RWPE1 (cell line): ENCODE results near the gene ZFAND6.

ENCODE experiments used
- CTCF ChIA-PET: fragments of 350-600 bp; sonication (Branson Sonifier 250); formaldehyde crosslinking; extraction: SDS; loops from one replicate; lab custom pipeline; 2021; lab: Yijun Ruan, JAX
- POLR2A ChIA-PET: fragments of 400-600 bp; formaldehyde crosslinking; extraction: SDS; loops from one replicate; lab custom pipeline; 2020; ENCODE audit warnings: antibody characterized with exemption; ENCODE audit not compliant: low non-redundant PET; lab: Yijun Ruan, JAX
- DNase-seq: peaks from one replicate; pipeline ENCODE4 v3.0.0; 2012; ENCODE audit warnings: low spot score
- H3K27ac ChIP-seq: fragments of 450-650 bp; 2 replicates; pipeline ENCODE4 v1.5.1; 2017
- CTCF ChIP-seq: fragments of 450-650 bp; conservative IDR thresholded peaks from 2 replicates; pipeline ENCODE4 v1.5.1; 2017; ENCODE audit warnings: low read depth, mild to moderate bottlenecking

Gene ZFAND6

GRCh38 chr15:80068578-80068977 lies 9.1 kb downstream of the ZFAND6 start:
- H3K27ac ChIP-seq, result no peak overlapping the region
- CTCF ChIA-PET, result interaction anchor here (0.6 kb wide), 2 partner anchors 8 kb away, joined by 3 read pairs; no protein-coding TSS in a partner anchor
- no peak for TF ChIP-seq CTCF
- POLR2A ChIA-PET, result no interaction called here
- no peak for DNase-seq

- no peak for TF ChIP-seq CTCF
- POLR2A ChIA-PET, result interaction anchor here (0.5 kb wide), 1 partner anchor 8 kb away, joined by 4 read pairs; no protein-coding TSS in a partner anchor
- DNase-seq, result no peak
- no peak overlapping the region for H3K27ac ChIP-seq
- CTCF ChIA-PET, result no interaction called here
Measured at GRCh38 chr15:80070840-80071239, 11.4 kb downstream of the ZFAND6 start.

GRCh38 chr15:80071652-80072051 lies 12.2 kb downstream of the ZFAND6 start:
- TF ChIP-seq CTCF, result no peak
- POLR2A ChIA-PET, result no interaction called here
- DNase-seq, result no peak
- CTCF ChIA-PET, result interaction anchor here (0.5 kb wide), 1 partner anchor 17 kb away, joined by 3 read pairs; no protein-coding TSS in a partner anchor
- no peak overlapping the region for H3K27ac ChIP-seq

GRCh38 chr15:80072285-80072994 lies 13.0 kb downstream of the ZFAND6 start:
- no peak overlapping the region for H3K27ac ChIP-seq
- POLR2A ChIA-PET, result no interaction called here
- DNase-seq, result peak; percentile 76
- CTCF ChIA-PET, result interaction anchor here (0.5 to 2.0 kb wide), 2 partner anchors 16 to 101 kb away, joined by 3 to 7 read pairs; no protein-coding TSS in a partner anchor
- TF ChIP-seq CTCF, result no peak

GRCh38 chr15:80073197-80073596 lies 13.7 kb downstream of the ZFAND6 start:
- no peak for DNase-seq
- CTCF ChIA-PET, result interaction anchor here (0.6 to 2.0 kb wide), 2 partner anchors 100 to 106 kb away, joined by 3 to 7 read pairs; no protein-coding TSS in a partner anchor
- TF ChIP-seq CTCF, result no peak
- no peak overlapping the region for H3K27ac ChIP-seq
- POLR2A ChIA-PET, result no interaction called here

- no peak for TF ChIP-seq CTCF
- H3K27ac ChIP-seq, result no peak overlapping the region
- DNase-seq, result no peak
- POLR2A ChIA-PET, result no interaction called here
- CTCF ChIA-PET, result interaction anchor here (0.6 to 1.1 kb wide), 3 partner anchors 8 to 19 kb away, joined by 3 read pairs; no protein-coding TSS in a partner anchor
Measured at GRCh38 chr15:80076321-80077318, 17.1 kb downstream of the ZFAND6 start.
